HCT116 (cell line): ENCODE results near the gene AXIN1. TPM values are rescaled to one million over a fixed set of nuclear protein-coding genes. Genes with fewer than 3 reads are reported as not detected.
"Not testable (repeated sequence)": the region's sequence is repeated elsewhere in the genome, so short reads cannot be mapped to it uniquely, and the experiment has no call there.

Experiments used
- ATAC-seq: fragments of 200-7000 bp; cut with Tn5 transposase; 2 replicates; pipeline ENCODE4 v1.9.1; 2020; ENCODE audit warnings: mild to moderate bottlenecking, moderate library complexity
- BruUV-seq: library from RNA; stranded (reverse); fragments of 400-500 nt; replicated peaks from 2 replicates; lab custom pipeline; 2021; lab: Mats Ljungman, UMichigan
- CTCF ChIA-PET: fragments of 300-600 bp; sonication (Branson Sonifier 250); formaldehyde crosslinking; loops from one replicate; lab custom pipeline; 2021; ENCODE audit warnings: antibody characterized with exemption; lab: Charles Lee
- POLR2A ChIA-PET: fragments of 300-600, 350-600 bp; sonication (Branson Sonifier 250); formaldehyde crosslinking; loops from one replicate; lab custom pipeline; 2021; ENCODE audit warnings: antibody characterized with exemption; lab: Charles Lee
- RAD21 ChIA-PET, 2 experiments: fragments of 300-600 bp; sonication (Branson Sonifier 250); formaldehyde crosslinking; loops; one replicate each; lab custom pipeline; 2023; ENCODE audit warnings: low total read pairs in 2 of 2; ENCODE audit not compliant: uncharacterized antibody in 2 of 2, unreplicated experiment in 2 of 2, low non-redundant PET in 1 of 2; lab: Charles Lee
- DNase-seq: peaks from one replicate; pipeline ENCODE4 v3.0.0-alpha.2; 2010; ENCODE audit warnings: low read depth, low spot score
- H2AFZ ChIP-seq: fragments of 200-600 bp; shearing (Covaris generic), sonication (generic); 2 replicates; pipeline ENCODE4 v1.6.1; 2017; ENCODE audit warnings: low read depth, mixed run types, mixed read lengths, antibody characterized with exemption, low read length; ENCODE audit not compliant: poor library complexity, severe bottlenecking
- H3K27ac ChIP-seq: 2 replicates; pipeline ENCODE4 v1.5.1; 2012; ENCODE audit warnings: low read depth, low read length
- H3K27me3 ChIP-seq: fragments of 200-600 bp; sonication (generic); 2 replicates; pipeline ENCODE4 v1.6.1; 2016; ENCODE audit warnings: mixed run types, low read length, mixed read lengths; ENCODE audit not compliant: insufficient read depth
- H3K36me3 ChIP-seq, 2 experiments: fragments of 200-500 bp in 1 of 2; fragments of 200-600 bp in 1 of 2; sonication (Bioruptor generic) in 1 of 2; sonication (generic) in 1 of 2; 2 replicates each; pipeline versions ENCODE4 v1.5.1 to v1.6.1; 2014 to 2016; ENCODE audit warnings: low read length in 2 of 2, inconsistent platforms in 1 of 2, mixed read lengths in 1 of 2, mixed run types in 1 of 2; ENCODE audit not compliant: insufficient read depth in 2 of 2, control insufficient read depth in 1 of 2
- H3K4me1 ChIP-seq, 2 experiments: fragments of 200-600 bp in 1 of 2; sonication (generic) in 1 of 2; 2 replicates each; pipeline versions ENCODE4 v1.5.1 to v1.6.1; 2012 to 2017; ENCODE audit warnings: low read length in 2 of 2, inconsistent platforms in 1 of 2, mild to moderate bottlenecking in 1 of 2, mixed read lengths in 1 of 2, mixed run types in 1 of 2, moderate library complexity in 1 of 2; ENCODE audit not compliant: insufficient read depth in 2 of 2, control insufficient read depth in 1 of 2
- H3K4me2 ChIP-seq: fragments of 200-600 bp; sonication (generic); 2 replicates; pipeline ENCODE4 v1.6.1; 2017; ENCODE audit warnings: mixed run types, low read length, mixed read lengths
- H3K4me3 ChIP-seq, 2 experiments: fragments of 200-600 bp in 1 of 2; sonication (generic) in 1 of 2; replicated peaks in 1 of 2; 2 replicates each; pipeline ENCODE4 v1.5.1; 2011 to 2016; ENCODE audit warnings: low read length in 2 of 2, control low read depth in 1 of 2, low read depth in 1 of 2, mild to moderate bottlenecking in 1 of 2, mixed read lengths in 1 of 2, mixed run types in 1 of 2
- H3K79me2 ChIP-seq: fragments of 200-600 bp; sonication (generic); 2 replicates; pipeline ENCODE4 v1.6.1; 2017; ENCODE audit warnings: mild to moderate bottlenecking, mixed run types, low read length, moderate library complexity, mixed read lengths; ENCODE audit not compliant: insufficient read depth
- H3K9ac ChIP-seq: fragments of 200-600 bp; sonication (generic); 2 replicates; pipeline ENCODE4 v1.6.1; 2016; ENCODE audit warnings: low read length, mixed read lengths
- H3K9me2 ChIP-seq: fragments of 200-600 bp; sonication (generic), shearing (Covaris generic); 2 replicates; pipeline ENCODE4 v1.6.1; 2017; ENCODE audit warnings: mixed run types, mild to moderate bottlenecking, moderate library complexity; ENCODE audit not compliant: insufficient read depth
- H3K9me3 ChIP-seq, 2 experiments: fragments of 200-500 bp in 1 of 2; fragments of 200-600 bp in 1 of 2; sonication (Bioruptor generic) in 1 of 2; sonication (generic) in 1 of 2; 2 replicates each; pipeline ENCODE4 v1.6.1; 2014 to 2017; ENCODE audit warnings: low read length in 2 of 2, mixed read lengths in 2 of 2, inconsistent platforms in 1 of 2, low read depth in 1 of 2, mild to moderate bottlenecking in 1 of 2, mixed run types in 1 of 2, moderate library complexity in 1 of 2; ENCODE audit not compliant: control insufficient read depth in 1 of 2, insufficient read depth in 1 of 2
- H4K20me1 ChIP-seq: fragments of 200-600 bp; sonication (generic), shearing (Covaris generic); 2 replicates; pipeline ENCODE4 v1.6.1; 2017; ENCODE audit warnings: mixed run types, mild to moderate bottlenecking, moderate library complexity; ENCODE audit not compliant: insufficient read depth
- ATF3 ChIP-seq: IDR thresholded peaks from 2 replicates; pipeline ENCODE4 v1.6.1; 2012
- CBX3 ChIP-seq: IDR thresholded peaks from 2 replicates; pipeline ENCODE4 v1.6.1; 2012; ENCODE audit warnings: low read depth
- CEBPB ChIP-seq: IDR thresholded peaks from 2 replicates; pipeline ENCODE4 v1.6.1; 2012; ENCODE audit warnings: low read depth
- EZH2phosphoT487 ChIP-seq: fragments of 200-600 bp; IDR thresholded peaks from 2 replicates; pipeline ENCODE4 v1.6.1; 2018; ENCODE audit warnings: antibody characterized with exemption, borderline replicate concordance
- FOSL1 ChIP-seq: IDR thresholded peaks from 2 replicates; pipeline ENCODE4 v1.6.1; 2012; ENCODE audit warnings: low read depth
- JUND ChIP-seq: IDR thresholded peaks from 2 replicates; pipeline ENCODE4 v1.6.1; 2012
- MAX ChIP-seq: IDR thresholded peaks from 2 replicates; pipeline ENCODE4 v1.6.1; 2012
- RAD21 ChIP-seq: IDR thresholded peaks from 2 replicates; pipeline ENCODE4 v1.6.1; 2012; ENCODE audit warnings: low read depth, mild to moderate bottlenecking
- SIN3A ChIP-seq: IDR thresholded peaks from 2 replicates; pipeline ENCODE4 v1.6.1; 2012; ENCODE audit warnings: low read depth
- SP1 ChIP-seq: IDR thresholded peaks from 2 replicates; pipeline ENCODE4 v1.6.1; 2012; ENCODE audit warnings: low read depth
- SRF ChIP-seq: IDR thresholded peaks from 2 replicates; pipeline ENCODE4 v1.6.1; 2012; ENCODE audit warnings: low read depth
- ZBTB33 ChIP-seq: IDR thresholded peaks from 2 replicates; pipeline ENCODE4 v1.6.1; 2011; ENCODE audit warnings: mild to moderate bottlenecking, low read length, moderate library complexity; ENCODE audit not compliant: insufficient replicate concordance; ENCODE audit errors: extremely low read depth
- ZFX ChIP-seq: fragments of 450-650 bp; IDR thresholded peaks from 2 replicates; pipeline ENCODE4 v1.6.1; 2017
- intact Hi-C: fragments of 100-400 bp; cut with micrococcal nuclease; formaldehyde crosslinking; loops from 2 replicates; pipeline ENCODE4 v1.10.0; 2022
- total RNA-seq: library from RNA; stranded (reverse); gene quantifications from one replicate; pipeline ENCODE4 v1.2.1, GENCODE V29; 2021; ENCODE audit not compliant: unreplicated experiment

AXIN1 gene
- total RNA-seq, 1 experiment from 2014 or later, result 20.2 TPM

- TF ChIP-seq EZH2phosphoT487 (no peak), MAX (no peak), SIN3A (no peak), SRF (no peak), ATF3 (no peak), JUND (no peak), ZFX (no peak), ZBTB33 (no peak), RAD21 (no peak), CBX3 (no peak), FOSL1 (no peak), SP1 (no peak), CEBPB (no peak)
- Histone ChIP-seq H2AFZ (no peak overlapping the region), H3K27ac (no peak overlapping the region), H3K79me2 (peaks cover 59% of the 10 kb centered on the region), H3K4me3 (no peak overlapping the region), H3K9me3 (no peaks in the 10 kb centered on the region), H3K9me2 (no peaks in the 10 kb centered on the region), H3K9ac (no peak overlapping the region), H3K4me2 (no peak overlapping the region), H3K4me1 (peaks cover 5 to 9% of the 10 kb centered on the region in 2 experiments), H3K27me3 (no peaks in the 10 kb centered on the region), H3K36me3 (no peaks in the 10 kb centered on the region), H4K20me1 (no peaks in the 10 kb centered on the region)
- ChIA-PET CTCF (no interaction called here), RAD21 (no interaction called here), POLR2A (no interaction called here)
- no TSS peak for BruUV-seq
- DNase-seq, result no peak
- intact Hi-C loops, result no loop called here
- no peak for ATAC-seq
Measured at GRCh38 chr16:333406-334094, 19.0 kb downstream of the AXIN1 start.

GRCh38 chr16:331181-331814 lies 21.2 kb downstream of the AXIN1 start:
- H3K27ac ChIP-seq, BruUV-seq, CTCF ChIA-PET, H2AFZ ChIP-seq, H3K9me2 ChIP-seq, H4K20me1 ChIP-seq, RAD21 ChIA-PET, H3K36me3 ChIP-seq, H3K4me3 ChIP-seq, H3K27me3 ChIP-seq, intact Hi-C loops, H3K9ac ChIP-seq, H3K9me3 ChIP-seq, H3K4me2 ChIP-seq, DNase-seq, POLR2A ChIA-PET, ATAC-seq: not testable (repeated sequence)
- Histone ChIP-seq H3K79me2 (peaks cover 46% of the 10 kb centered on the region), H3K4me1 (peaks cover 14 to 32% of the 10 kb centered on the region in 2 experiments)
